Measurements from ENCODE around the gene NOC3L.
"Not testable (repeated sequence)": the region's sequence is repeated elsewhere in the genome, so short reads cannot be mapped to it uniquely, and the experiment has no call there.

The NOC3L gene

DNA sequence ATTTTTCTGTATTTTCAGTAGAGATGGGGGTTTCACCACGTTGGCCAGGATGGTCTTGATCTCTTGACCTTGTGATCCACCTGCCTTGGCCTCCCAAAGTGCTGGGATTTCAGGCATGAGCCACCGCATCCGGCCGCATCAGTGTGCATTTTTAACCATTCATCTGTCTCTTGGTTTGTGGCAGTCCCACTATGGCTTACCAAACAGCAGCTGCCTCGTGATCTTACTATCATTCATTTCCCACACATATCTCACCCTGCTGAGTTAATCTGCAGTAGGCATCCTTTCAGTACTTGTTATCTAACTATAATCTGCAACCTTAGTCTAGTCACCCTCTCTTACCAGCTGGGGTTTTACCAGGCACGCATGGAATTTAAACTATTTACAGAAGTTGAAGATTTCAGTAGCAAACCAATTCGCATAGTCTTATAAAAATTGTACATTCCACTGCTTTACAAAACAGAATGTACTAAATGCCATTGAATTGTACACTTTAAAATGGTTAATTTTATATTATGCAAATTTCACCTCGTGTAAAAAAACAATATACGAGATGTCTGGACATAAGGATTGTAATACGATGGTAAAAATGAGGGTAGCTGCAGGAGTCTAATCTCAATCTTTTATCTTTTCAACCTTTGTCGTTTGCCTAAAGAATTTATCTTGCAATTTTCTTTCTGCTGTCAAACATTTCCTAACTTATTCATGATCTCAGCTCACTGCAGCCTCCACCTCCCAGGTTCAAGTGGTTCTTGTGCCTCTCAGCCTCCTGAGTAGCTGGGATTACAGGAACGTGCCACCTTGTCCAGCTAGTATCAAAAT lies 35.0 kb upstream of the NOC3L start:
- no peaks in the 10 kb centered on the region for H3K27me3 ChIP-seq (replicated peaks; ENCODE audit: control insufficient read depth, insufficient read depth, low read length)
- TF ChIP-seq CTCF (IDR thresholded peaks at IDR 0.05; ENCODE audit: insufficient read depth, low read length, poor library complexity, severe bottlenecking) = no peak
- no peaks in the 10 kb centered on the region for H3K36me3 ChIP-seq (ENCODE audit: control insufficient read depth, insufficient read depth, low read length)
- DNase-seq (ENCODE audit: extremely low read depth, insufficient read length) = no peak
- no peak overlapping the region for H3K4me3 ChIP-seq (replicated peaks; ENCODE audit: low read depth, low read length)

DNA sequence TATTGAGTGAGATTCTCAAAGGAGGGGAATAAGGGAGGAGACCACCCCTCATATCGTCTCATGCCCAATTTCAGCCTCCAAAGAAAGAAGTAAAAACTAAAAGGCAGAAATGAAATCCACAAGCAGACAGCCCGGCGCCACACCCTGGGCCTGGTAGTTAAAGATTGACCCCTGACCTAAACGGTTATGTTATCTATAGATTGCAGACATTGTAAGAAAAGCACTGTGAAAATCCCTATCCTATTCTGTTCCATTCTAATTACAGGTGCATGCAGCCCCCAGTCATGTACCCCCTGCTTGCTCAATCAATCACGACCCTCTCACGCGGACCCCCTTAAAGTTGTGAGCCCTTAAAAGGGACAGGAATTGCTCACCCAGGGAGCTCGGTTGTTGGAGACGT lies 29.4 kb upstream of the NOC3L start:
- not testable (repeated sequence) for H3K27me3 ChIP-seq (replicated peaks; ENCODE audit: control insufficient read depth, insufficient read depth, low read length); H3K36me3 ChIP-seq (ENCODE audit: control insufficient read depth, insufficient read depth, low read length); DNase-seq (ENCODE audit: extremely low read depth, insufficient read length); H3K4me3 ChIP-seq (replicated peaks; ENCODE audit: low read depth, low read length)

GRCh38 chr10:94385733-94386132 lies 23.0 kb upstream of the NOC3L start:
- H3K36me3 ChIP-seq (ENCODE audit: control insufficient read depth, insufficient read depth, low read length); H3K4me3 ChIP-seq (replicated peaks; ENCODE audit: low read depth, low read length); H3K27me3 ChIP-seq (replicated peaks; ENCODE audit: control insufficient read depth, insufficient read depth, low read length); DNase-seq (ENCODE audit: extremely low read depth, insufficient read length): not testable (repeated sequence)

- no peak for TF ChIP-seq CTCF (IDR thresholded peaks at IDR 0.05; ENCODE audit: insufficient read depth, low read length, poor library complexity, severe bottlenecking)
- H3K27me3 ChIP-seq (replicated peaks; ENCODE audit: control insufficient read depth, insufficient read depth, low read length) = no peaks in the 10 kb centered on the region
- no peaks in the 10 kb centered on the region for H3K36me3 ChIP-seq (ENCODE audit: control insufficient read depth, insufficient read depth, low read length)
- no peak overlapping the region for H3K4me3 ChIP-seq (replicated peaks; ENCODE audit: low read depth, low read length)
- no peak for DNase-seq (ENCODE audit: extremely low read depth, insufficient read length)
Observed at GRCh38 chr10:94383530-94383929, 20.8 kb upstream of the NOC3L start.

- no peak for TF ChIP-seq CTCF (IDR thresholded peaks at IDR 0.05; ENCODE audit: insufficient read depth, low read length, poor library complexity, severe bottlenecking)
- H3K4me3 ChIP-seq (replicated peaks; ENCODE audit: low read depth, low read length) = no peak overlapping the region
- no peaks in the 10 kb centered on the region; the same call in 1 of the 2 replicates for H3K27me3 ChIP-seq (replicated peaks; ENCODE audit: control insufficient read depth, insufficient read depth, low read length)
- no peak for DNase-seq (ENCODE audit: extremely low read depth, insufficient read length)
- H3K36me3 ChIP-seq (ENCODE audit: control insufficient read depth, insufficient read depth, low read length) = no peaks in the 10 kb centered on the region
Observed at GRCh38 chr10:94376865-94377264, 14.1 kb upstream of the NOC3L start.

DNA sequence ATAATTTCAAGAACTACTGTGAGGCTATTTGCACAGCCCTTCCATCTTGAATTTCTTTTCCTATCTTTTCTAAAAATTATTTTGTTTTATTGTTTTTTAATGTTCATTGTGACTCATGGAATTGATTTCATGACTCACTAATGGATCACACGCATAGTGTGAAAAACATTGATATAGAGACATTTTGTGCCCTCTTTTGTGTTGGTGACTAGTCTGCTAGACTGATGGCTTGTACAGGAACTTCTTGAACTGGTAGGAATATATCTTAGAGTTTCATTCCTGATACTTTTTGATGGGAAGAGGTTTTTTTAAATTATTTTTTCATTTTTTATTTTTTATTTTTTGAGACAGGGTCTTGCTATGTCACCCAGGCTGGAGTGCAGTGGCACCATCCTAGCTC lies 12.6 kb upstream of the NOC3L start:
- no peak for DNase-seq (ENCODE audit: extremely low read depth, insufficient read length)
- H3K4me3 ChIP-seq (replicated peaks; ENCODE audit: low read depth, low read length) = no peak overlapping the region
- no peak for TF ChIP-seq CTCF (IDR thresholded peaks at IDR 0.05; ENCODE audit: insufficient read depth, low read length, poor library complexity, severe bottlenecking)
- H3K27me3 ChIP-seq (replicated peaks; ENCODE audit: control insufficient read depth, insufficient read depth, low read length) = no peaks in the 10 kb centered on the region; the same call in 1 of the 2 replicates
- no peaks in the 10 kb centered on the region for H3K36me3 ChIP-seq (ENCODE audit: control insufficient read depth, insufficient read depth, low read length)

DNA sequence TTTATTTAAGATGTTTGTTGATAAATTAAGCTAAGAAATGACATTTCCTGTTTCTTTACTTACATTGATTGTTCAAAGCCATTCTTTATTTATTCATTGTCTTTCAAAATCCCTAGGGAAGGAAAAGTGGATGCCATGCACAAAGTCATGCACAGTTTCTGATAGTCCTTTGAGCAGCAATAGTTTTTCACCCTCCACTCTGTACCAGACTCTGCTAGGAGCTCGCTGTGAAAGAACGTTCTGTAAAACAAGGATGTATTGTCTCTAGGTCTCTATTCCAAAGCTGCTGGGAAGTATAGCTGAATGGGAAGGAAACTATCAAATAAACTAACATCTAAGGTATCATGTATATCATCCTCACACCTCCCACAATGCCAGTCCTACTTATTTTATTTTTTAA lies 7.8 kb upstream of the NOC3L start:
- H3K27me3 ChIP-seq (replicated peaks; ENCODE audit: control insufficient read depth, insufficient read depth, low read length) = no peaks in the 10 kb centered on the region; the same call in 1 of the 2 replicates
- no peak for DNase-seq (ENCODE audit: extremely low read depth, insufficient read length)
- no peak overlapping the region for H3K4me3 ChIP-seq (replicated peaks; ENCODE audit: low read depth, low read length)
- no peak for TF ChIP-seq CTCF (IDR thresholded peaks at IDR 0.05; ENCODE audit: insufficient read depth, low read length, poor library complexity, severe bottlenecking)
- H3K36me3 ChIP-seq (ENCODE audit: control insufficient read depth, insufficient read depth, low read length) = no peaks in the 10 kb centered on the region

Data from GM06990 (cell line).